GM12878 (cell line): ENCODE data around the gene FARSB. TPM values are rescaled to one million over a fixed set of nuclear protein-coding genes. Genes with fewer than 3 reads are reported as not detected.

ENCODE experiments used
- ATAC-seq: fragments of 200-7000 bp; cut with Tn5 transposase; 3 replicates; pipeline ENCODE4 v1.9.1; 2020; ENCODE audit warnings: mild to moderate bottlenecking, moderate library complexity
- BruUV-seq: library from RNA; stranded (reverse); fragments of 400-500 nt; replicated peaks from 2 replicates; lab custom pipeline; 2021; lab: Mats Ljungman, UMichigan
- CTCF ChIA-PET: fragments of 300-600 bp; sonication (Branson Sonifier 250); formaldehyde crosslinking; extraction: SDS; loops from one replicate; lab custom pipeline; 2021; ENCODE audit warnings: inconsistent platforms; lab: Yijun Ruan, JAX
- POLR2A ChIA-PET: fragments of 350-600 bp; formaldehyde crosslinking; extraction: SDS; loops from one replicate; lab custom pipeline; 2021; ENCODE audit warnings: inconsistent platforms; lab: Charles Lee
- RAD21 ChIA-PET: fragments of 300-600 bp; sonication (Branson Sonifier 250); formaldehyde crosslinking; loops from one replicate; lab custom pipeline; 2023; ENCODE audit warnings: antibody characterized with exemption; ENCODE audit not compliant: unreplicated experiment; lab: Charles Lee
- SMC1A ChIA-PET: fragments of 300-600 bp; sonication (Branson Sonifier 250); formaldehyde crosslinking; loops from one replicate; lab custom pipeline; 2023; ENCODE audit not compliant: unreplicated experiment, uncharacterized antibody; lab: Charles Lee
- DNase-seq: peaks from one replicate; pipeline ENCODE4 v3.0.0-alpha.2; 2011; ENCODE audit warnings: low read depth, low spot score
- FAIRE-seq: peaks from 3 replicates; lab custom pipeline; 2011; peaks lifted over from hg19 to GRCh38; lab: Jason Lieb, UNC
- H2AFZ ChIP-seq: 2 replicates; pipeline ENCODE4 v1.6.0; 2011; ENCODE audit warnings: low read depth, low read length, control low read depth; ENCODE audit not compliant: control insufficient read depth
- H3K27ac ChIP-seq: 2 replicates; pipeline ENCODE4 v1.5.1; 2011; ENCODE audit warnings: control low read depth; ENCODE audit not compliant: control insufficient read depth, insufficient read depth
- H3K27me3 ChIP-seq, 2 experiments: replicated peaks in 1 of 2; 2 replicates each; pipeline versions ENCODE4 v1.6.0 to v1.6.1; 2011; ENCODE audit warnings: low read length in 1 of 2; ENCODE audit not compliant: control insufficient read depth in 2 of 2, insufficient read depth in 2 of 2
- H3K36me3 ChIP-seq, 2 experiments: 2 replicates each; pipeline ENCODE4 v1.5.1; 2011; ENCODE audit warnings: low read length in 1 of 2; ENCODE audit not compliant: control insufficient read depth in 2 of 2, insufficient read depth in 2 of 2
- H3K4me1 ChIP-seq: 2 replicates; pipeline ENCODE4 v1.6.1; 2011; ENCODE audit warnings: mild to moderate bottlenecking, low read length, moderate library complexity, mixed read lengths; ENCODE audit not compliant: control insufficient read depth, insufficient read depth
- H3K4me2 ChIP-seq: 2 replicates; pipeline ENCODE4 v1.6.0; 2011; ENCODE audit warnings: control low read depth; ENCODE audit not compliant: control insufficient read depth, insufficient read depth
- H3K4me3 ChIP-seq: fragments of 200-600 bp; sonication (generic); 2 replicates; pipeline ENCODE4 v1.5.1; 2016
- H3K79me2 ChIP-seq: 2 replicates; pipeline ENCODE4 v1.6.0; 2011; ENCODE audit warnings: low read length; ENCODE audit not compliant: control insufficient read depth, insufficient read depth
- H3K9ac ChIP-seq: 2 replicates; pipeline ENCODE4 v1.8.0; 2011; ENCODE audit warnings: low read length, control low read depth, mixed read lengths; ENCODE audit not compliant: control insufficient read depth, insufficient read depth
- H3K9me3 ChIP-seq: replicated peaks from 3 replicates; pipeline ENCODE4 v1.5.1; 2011; ENCODE audit warnings: mild to moderate bottlenecking, low read length; ENCODE audit not compliant: control insufficient read depth, insufficient read depth
- H4K20me1 ChIP-seq: 2 replicates; pipeline ENCODE4 v1.6.0; 2011; ENCODE audit not compliant: control insufficient read depth, insufficient read depth
- BMI1 ChIP-seq: fragments of 450-650 bp; IDR thresholded peaks from 2 replicates; pipeline ENCODE4 v1.6.1; 2016; ENCODE audit warnings: mild to moderate bottlenecking, moderate library complexity, borderline replicate concordance
- CBX3 ChIP-seq: fragments of 200-600 bp; sonication (generic); IDR thresholded peaks from 2 replicates; pipeline ENCODE4 v1.6.1; 2016; ENCODE audit warnings: low read depth, borderline replicate concordance
- CBX5 ChIP-seq: sonication (generic); IDR thresholded peaks from 2 replicates; pipeline ENCODE4 v1.6.1; 2016; ENCODE audit warnings: low read depth, moderate library complexity, mild to moderate bottlenecking, inconsistent platforms
- CHD2 ChIP-seq: IDR thresholded peaks from 2 replicates; pipeline ENCODE4 v1.6.1; 2011; ENCODE audit warnings: low read depth, low read length, improper control_type of control experiment, borderline replicate concordance
- GABPA ChIP-seq: IDR thresholded peaks from 2 replicates; pipeline ENCODE4 v1.6.1; 2014; ENCODE audit warnings: antibody characterized with exemption, low read depth, mild to moderate bottlenecking, inconsistent platforms
- HDAC6 ChIP-seq: fragments of 200-600 bp; sonication (generic); IDR thresholded peaks from one replicate; pipeline ENCODE4 v1.8.0; 2017; ENCODE audit warnings: antibody characterized with exemption; ENCODE audit not compliant: unreplicated experiment
- NRF1 ChIP-seq: conservative IDR thresholded peaks from 2 replicates; pipeline ENCODE4 v1.6.1; 2011; ENCODE audit warnings: mild to moderate bottlenecking, low read depth, low read length, improper control_type of control experiment
- POLR2AphosphoS2 ChIP-seq: IDR thresholded peaks from 2 replicates; pipeline ENCODE4 v1.6.1; 2011; ENCODE audit warnings: low read depth, mild to moderate bottlenecking, low read length, improper control_type of control experiment, moderate library complexity
- RAD51 ChIP-seq: fragments of 450-650 bp; IDR thresholded peaks from 2 replicates; pipeline ENCODE4 v1.6.1; 2016; ENCODE audit warnings: moderate library complexity, mild to moderate bottlenecking, inconsistent platforms
- SREBF2 ChIP-seq: IDR thresholded peaks from 2 replicates; pipeline ENCODE4 v1.6.1; 2012; ENCODE audit warnings: mild to moderate bottlenecking, low read length
- TCF7 ChIP-seq: IDR thresholded peaks from 2 replicates; pipeline ENCODE4 v1.6.1; 2014; ENCODE audit warnings: antibody characterized with exemption, borderline replicate concordance
- ZBED1 ChIP-seq: IDR thresholded peaks from 2 replicates; pipeline ENCODE4 v1.6.1; 2016; ENCODE audit warnings: borderline replicate concordance
- whole genome bisulfite sequencing: methylation state at CpG from one replicate; pipeline ENCODE4 v1.1.6; 2016; ENCODE audit warnings: low lambda C conversion rate; ENCODE audit not compliant: insufficient replicate concordance, insufficient coverage; ENCODE audit errors: missing lambda C conversion rate; 5-methylcytosine and 5-hydroxymethylcytosine counted together
- in situ Hi-C: fragments of 300-500 bp; cut with MboI; formaldehyde crosslinking; loops from 9 replicates; pipeline ENCODE4 v1.14.3; 2018; ENCODE audit warnings: mixed read lengths
- intact Hi-C: fragments of 100-400 bp; cut with micrococcal nuclease; formaldehyde crosslinking; loops from one replicate; pipeline ENCODE4 v1.14.2; 2022; ENCODE audit not compliant: unreplicated experiment
- polyA plus RNA-seq, 11 experiments: library from polyadenylated mRNA; depleted of rRNA in 4 of 11; unstranded in 6 of 11; stranded (reverse) in 5 of 11; fragments of >200 nt; fragmentation: Nextera tagmentation in 4 of 11; fragmentation: Illumina TruSeq in 1 of 11; extraction: Ambion mirVana in 4 of 11; extraction: Trizol in 1 of 11; gene quantifications; 1 replicate in 1 of 11; 2 replicates in 10 of 11; pipeline versions ENCODE4 v1.2.1 to v1.2.3, GENCODE V29; 2011 to 2016; ENCODE audit warnings: inconsistent platforms in 2 of 11, missing spikeins in 2 of 11, low read depth in 1 of 11
- total RNA-seq, 4 experiments: library from RNA; depleted of rRNA in 3 of 4; stranded (reverse); fragments of >200 nt in 3 of 4; fragmentation: Illumina TruSeq in 1 of 4; extraction: Trizol in 1 of 4; gene quantifications; 2 replicates each; pipeline versions ENCODE4 v1.2.1 to v1.2.3, GENCODE V29; 2013 to 2021
- TF ChIP-seq, protein P1 (sequence below): fragments of 450-650 bp; IDR thresholded peaks from 2 replicates; pipeline ENCODE4 v1.6.1; 2017; ENCODE audit warnings: borderline replicate concordance
- TF ChIP-seq, protein P2 (sequence below): fragments of 450-650 bp; IDR thresholded peaks from 2 replicates; pipeline ENCODE4 v1.6.1; 2016; ENCODE audit warnings: mild to moderate bottlenecking
- TF ChIP-seq, protein P3 (sequence below): IDR thresholded peaks from 2 replicates; pipeline ENCODE4 v1.6.1; 2012; ENCODE audit warnings: low read depth, low read length, improper control_type of control experiment
- TF ChIP-seq, protein P4 (sequence below): fragments of 150-350 bp; IDR thresholded peaks from 2 replicates; pipeline ENCODE4 v1.6.1; 2014; ENCODE audit warnings: mild to moderate bottlenecking, low read depth, low read length
- TF ChIP-seq, protein P5 (sequence below): fragments of 450-650 bp; IDR thresholded peaks from 2 replicates; pipeline ENCODE4 v1.6.1; 2017; ENCODE audit warnings: mild to moderate bottlenecking

Gene FARSB
- total and polyA plus RNA-seq, 10 of the 15 experiments (the other 5 are each of a cell fraction or from before 2014, with no cell fraction given): 32.4 to 127 (median 73.8) TPM

DNA sequence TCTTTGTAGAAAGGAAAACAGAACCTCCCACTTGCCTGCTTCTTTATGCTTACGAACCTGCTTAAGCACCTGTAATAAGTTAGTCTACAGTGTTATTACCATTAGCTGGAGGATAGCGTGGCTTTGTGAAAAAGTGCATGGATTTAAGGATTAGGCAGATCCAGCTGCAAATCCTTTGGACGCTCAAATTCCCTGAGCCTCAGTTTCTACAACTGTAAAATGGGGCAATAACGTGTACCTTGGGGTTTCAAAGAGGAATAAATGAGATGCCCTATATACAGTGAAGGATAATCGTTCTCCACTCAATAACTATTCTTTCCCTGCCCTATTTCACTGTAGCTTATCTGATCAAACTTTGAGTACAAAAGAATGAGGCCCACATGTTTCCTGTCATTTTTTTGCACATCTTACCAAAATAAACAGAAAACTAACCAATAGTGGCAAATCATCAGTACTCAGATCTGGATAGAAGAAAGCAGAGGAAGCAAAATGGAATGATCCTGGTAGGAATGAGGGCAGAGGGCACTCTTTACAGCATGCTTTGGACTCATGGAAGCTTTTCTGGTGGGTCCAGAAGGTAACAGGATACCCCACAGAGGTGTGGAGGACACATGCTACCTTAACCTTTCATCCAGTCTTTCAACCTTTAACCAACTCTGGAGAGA, 30.3 kb upstream of the FARSB start:
- no TSS peak for BruUV-seq
- Histone ChIP-seq H3K9me3 (no peaks in the 10 kb centered on the region), H3K4me3 (no peak overlapping the region), H3K4me1 (no peaks in the 10 kb centered on the region), H3K79me2 (no peaks in the 10 kb centered on the region), H3K27ac (no peak overlapping the region), H2AFZ (no peak overlapping the region), H3K27me3 (no peaks in the 10 kb centered on the region), H4K20me1 (no peaks in the 10 kb centered on the region), H3K9ac (no peak overlapping the region), H3K4me2 (no peak overlapping the region), H3K36me3 (no peaks in the 10 kb centered on the region)
- DNase-seq: no peak
- intact Hi-C loops (no loop called here), in situ Hi-C loops (no loop called here)
- POLR2A ChIA-PET: no interaction called here
- SMC1A ChIA-PET: no interaction called here
- CTCF ChIA-PET: interaction anchor here (1.2 kb wide), 1 partner anchor 22 kb away, joined by 4 read pairs; no protein-coding TSS in a partner anchor
- 19% methylated on average over 5 of the region's 5 CpGs for WGBS
- RAD21 ChIA-PET: interaction anchor here (1.1 kb wide), 1 partner anchor 368 kb away, joined by 3 read pairs; no protein-coding TSS in a partner anchor
- no peak for ATAC-seq
- no peak for FAIRE-seq
- TF ChIP-seq BMI1: no peak
- no peak for TF ChIP-seq ZBED1
- TF ChIP-seq, protein P1, sequence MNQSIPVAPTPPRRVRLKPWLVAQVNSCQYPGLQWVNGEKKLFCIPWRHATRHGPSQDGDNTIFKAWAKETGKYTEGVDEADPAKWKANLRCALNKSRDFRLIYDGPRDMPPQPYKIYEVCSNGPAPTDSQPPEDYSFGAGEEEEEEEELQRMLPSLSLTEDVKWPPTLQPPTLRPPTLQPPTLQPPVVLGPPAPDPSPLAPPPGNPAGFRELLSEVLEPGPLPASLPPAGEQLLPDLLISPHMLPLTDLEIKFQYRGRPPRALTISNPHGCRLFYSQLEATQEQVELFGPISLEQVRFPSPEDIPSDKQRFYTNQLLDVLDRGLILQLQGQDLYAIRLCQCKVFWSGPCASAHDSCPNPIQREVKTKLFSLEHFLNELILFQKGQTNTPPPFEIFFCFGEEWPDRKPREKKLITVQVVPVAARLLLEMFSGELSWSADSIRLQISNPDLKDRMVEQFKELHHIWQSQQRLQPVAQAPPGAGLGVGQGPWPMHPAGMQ: no peak
- no peak for TF ChIP-seq TCF7
- TF ChIP-seq, protein P2, sequence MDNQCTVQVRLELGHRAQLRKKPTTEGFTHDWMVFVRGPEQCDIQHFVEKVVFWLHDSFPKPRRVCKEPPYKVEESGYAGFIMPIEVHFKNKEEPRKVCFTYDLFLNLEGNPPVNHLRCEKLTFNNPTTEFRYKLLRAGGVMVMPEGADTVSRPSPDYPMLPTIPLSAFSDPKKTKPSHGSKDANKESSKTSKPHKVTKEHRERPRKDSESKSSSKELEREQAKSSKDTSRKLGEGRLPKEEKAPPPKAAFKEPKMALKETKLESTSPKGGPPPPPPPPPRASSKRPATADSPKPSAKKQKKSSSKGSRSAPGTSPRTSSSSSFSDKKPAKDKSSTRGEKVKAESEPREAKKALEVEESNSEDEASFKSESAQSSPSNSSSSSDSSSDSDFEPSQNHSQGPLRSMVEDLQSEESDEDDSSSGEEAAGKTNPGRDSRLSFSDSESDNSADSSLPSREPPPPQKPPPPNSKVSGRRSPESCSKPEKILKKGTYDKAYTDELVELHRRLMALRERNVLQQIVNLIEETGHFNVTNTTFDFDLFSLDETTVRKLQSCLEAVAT: no peak
- TF ChIP-seq CHD2: no peak
- TF ChIP-seq, protein P3, sequence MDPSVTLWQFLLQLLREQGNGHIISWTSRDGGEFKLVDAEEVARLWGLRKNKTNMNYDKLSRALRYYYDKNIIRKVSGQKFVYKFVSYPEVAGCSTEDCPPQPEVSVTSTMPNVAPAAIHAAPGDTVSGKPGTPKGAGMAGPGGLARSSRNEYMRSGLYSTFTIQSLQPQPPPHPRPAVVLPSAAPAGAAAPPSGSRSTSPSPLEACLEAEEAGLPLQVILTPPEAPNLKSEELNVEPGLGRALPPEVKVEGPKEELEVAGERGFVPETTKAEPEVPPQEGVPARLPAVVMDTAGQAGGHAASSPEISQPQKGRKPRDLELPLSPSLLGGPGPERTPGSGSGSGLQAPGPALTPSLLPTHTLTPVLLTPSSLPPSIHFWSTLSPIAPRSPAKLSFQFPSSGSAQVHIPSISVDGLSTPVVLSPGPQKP: no peak
- no peak for TF ChIP-seq CBX5
- no peak for TF ChIP-seq HDAC6
- TF ChIP-seq, protein P4, sequence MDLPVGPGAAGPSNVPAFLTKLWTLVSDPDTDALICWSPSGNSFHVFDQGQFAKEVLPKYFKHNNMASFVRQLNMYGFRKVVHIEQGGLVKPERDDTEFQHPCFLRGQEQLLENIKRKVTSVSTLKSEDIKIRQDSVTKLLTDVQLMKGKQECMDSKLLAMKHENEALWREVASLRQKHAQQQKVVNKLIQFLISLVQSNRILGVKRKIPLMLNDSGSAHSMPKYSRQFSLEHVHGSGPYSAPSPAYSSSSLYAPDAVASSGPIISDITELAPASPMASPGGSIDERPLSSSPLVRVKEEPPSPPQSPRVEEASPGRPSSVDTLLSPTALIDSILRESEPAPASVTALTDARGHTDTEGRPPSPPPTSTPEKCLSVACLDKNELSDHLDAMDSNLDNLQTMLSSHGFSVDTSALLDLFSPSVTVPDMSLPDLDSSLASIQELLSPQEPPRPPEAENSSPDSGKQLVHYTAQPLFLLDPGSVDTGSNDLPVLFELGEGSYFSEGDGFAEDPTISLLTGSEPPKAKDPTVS: no peak
- TF ChIP-seq SREBF2: no peak
- TF ChIP-seq POLR2AphosphoS2: no peak
- no peak for TF ChIP-seq GABPA
- no peak for TF ChIP-seq RAD51
- TF ChIP-seq, protein P5, sequence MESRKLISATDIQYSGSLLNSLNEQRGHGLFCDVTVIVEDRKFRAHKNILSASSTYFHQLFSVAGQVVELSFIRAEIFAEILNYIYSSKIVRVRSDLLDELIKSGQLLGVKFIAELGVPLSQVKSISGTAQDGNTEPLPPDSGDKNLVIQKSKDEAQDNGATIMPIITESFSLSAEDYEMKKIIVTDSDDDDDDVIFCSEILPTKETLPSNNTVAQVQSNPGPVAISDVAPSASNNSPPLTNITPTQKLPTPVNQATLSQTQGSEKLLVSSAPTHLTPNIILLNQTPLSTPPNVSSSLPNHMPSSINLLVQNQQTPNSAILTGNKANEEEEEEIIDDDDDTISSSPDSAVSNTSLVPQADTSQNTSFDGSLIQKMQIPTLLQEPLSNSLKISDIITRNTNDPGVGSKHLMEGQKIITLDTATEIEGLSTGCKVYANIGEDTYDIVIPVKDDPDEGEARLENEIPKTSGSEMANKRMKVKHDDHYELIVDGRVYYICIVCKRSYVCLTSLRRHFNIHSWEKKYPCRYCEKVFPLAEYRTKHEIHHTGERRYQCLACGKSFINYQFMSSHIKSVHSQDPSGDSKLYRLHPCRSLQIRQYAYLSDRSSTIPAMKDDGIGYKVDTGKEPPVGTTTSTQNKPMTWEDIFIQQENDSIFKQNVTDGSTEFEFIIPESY: no peak
- no peak for TF ChIP-seq NRF1
- TF ChIP-seq CBX3: no peak
